ENCODE data around the gene OR2M5. TPM values are rescaled to one million over a fixed set of nuclear protein-coding genes. Genes with fewer than 3 reads are reported as not detected.

The OR2M5 gene
- total RNA-seq, 1 donor, result not detected

DNA sequence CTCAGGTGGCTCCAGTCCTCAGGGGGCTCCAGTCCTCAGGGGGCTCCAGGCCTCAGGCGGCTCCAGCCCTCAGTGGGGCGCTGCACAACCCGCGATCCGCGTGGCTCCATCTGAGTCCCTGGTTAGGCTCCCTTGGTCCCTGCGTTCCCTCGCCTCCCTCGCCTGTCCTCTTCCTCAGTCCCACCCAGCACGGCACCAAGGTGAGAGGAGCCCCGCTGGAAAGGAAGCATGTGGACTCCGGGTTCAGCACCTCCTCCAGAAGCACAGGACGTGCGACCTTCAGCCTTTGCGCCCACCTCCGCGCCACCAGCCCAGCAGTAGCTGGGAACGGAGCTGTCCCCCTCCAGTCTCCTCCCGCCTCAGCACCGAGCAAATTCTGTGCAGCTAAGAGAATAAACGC is 8.1 kb upstream of the OR2M5 start:
- no peak for DNase-seq (ENCODE audit: low read depth)
- no peak for TF ChIP-seq CTCF (IDR thresholded peaks at IDR 0.05; ENCODE audit: insufficient read depth, low read depth, low read length)
- no peak overlapping the region for H3K4me3 ChIP-seq (ENCODE audit: low read depth, low read length)

- TF ChIP-seq CTCF (IDR thresholded peaks at IDR 0.05; ENCODE audit: insufficient read depth, low read depth, low read length), result no peak
Measured at GRCh38 chr1:248140846-248141245, 4.1 kb upstream of the OR2M5 start.

DNA sequence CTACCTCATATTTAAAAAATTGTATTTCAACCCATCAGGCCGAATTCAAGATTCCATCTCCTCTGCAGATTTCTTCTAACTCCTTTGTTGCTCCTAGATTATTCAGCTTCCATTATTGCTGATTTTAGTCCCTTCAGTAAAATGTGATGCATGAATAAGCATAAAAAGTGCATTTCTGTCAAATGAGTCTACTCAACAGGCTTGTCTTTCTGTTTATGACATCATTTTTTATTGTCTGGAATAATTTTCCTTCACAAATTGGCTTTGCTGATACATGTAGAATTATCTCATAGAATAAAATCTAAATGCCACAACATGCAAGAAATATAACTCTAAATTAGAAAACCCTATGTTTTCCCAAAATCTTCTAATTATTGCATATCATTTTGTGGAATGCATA is 1.6 kb upstream of the OR2M5 start:
- DNase-seq (ENCODE audit: low read depth), result no peak
- TF ChIP-seq CTCF (IDR thresholded peaks at IDR 0.05; ENCODE audit: insufficient read depth, low read depth, low read length), result no peak
- H3K4me3 ChIP-seq (ENCODE audit: low read depth, low read length), result no peak overlapping the region

More at GRCh38 chr1:248140846-248141245, 4.1 kb upstream of the OR2M5 start:
- DNase-seq (ENCODE audit: low read depth), result no peak
- no peak overlapping the region for H3K4me3 ChIP-seq (ENCODE audit: low read depth, low read length)

DNA sequence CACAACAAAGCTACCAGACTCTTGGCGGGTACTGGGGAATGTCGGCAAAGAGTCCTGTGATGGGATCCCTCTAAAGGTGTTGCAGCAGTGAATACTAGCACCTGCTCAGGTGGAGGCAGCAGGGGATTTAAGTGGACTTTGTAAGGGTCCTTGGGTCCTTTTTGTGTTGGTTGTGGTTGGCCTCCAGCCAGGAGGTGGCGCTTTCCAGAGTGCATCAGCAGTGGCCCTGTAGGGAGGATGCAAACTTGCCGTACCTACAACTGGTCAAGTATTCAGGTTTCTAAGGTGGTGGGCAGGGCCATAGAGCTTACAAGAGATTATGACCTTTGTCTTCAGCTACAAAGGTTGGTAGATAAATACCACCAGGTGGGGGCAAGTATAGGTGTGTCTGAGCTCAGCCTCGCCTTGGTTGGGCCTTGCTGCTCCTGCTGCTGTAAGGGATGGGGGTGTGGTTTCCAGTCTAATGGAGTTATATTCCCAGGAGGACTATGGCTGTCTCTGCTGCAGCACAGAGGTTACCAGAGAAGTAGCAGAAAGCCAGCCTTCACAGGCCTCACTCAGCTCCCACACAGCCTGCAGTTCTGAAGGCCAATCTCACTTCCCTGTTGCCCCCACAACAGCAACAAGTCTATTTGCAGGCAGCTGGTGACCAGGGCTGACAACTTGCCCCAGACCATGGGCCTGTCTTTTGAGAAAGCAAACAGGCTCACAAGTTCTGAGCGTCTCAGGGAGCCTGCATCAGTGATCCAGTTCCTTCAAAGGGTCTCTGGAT is 7.3 kb downstream of the OR2M5 start:
- no peak overlapping the region for H3K4me3 ChIP-seq (ENCODE audit: low read depth, low read length)
- no peak for DNase-seq (ENCODE audit: low read depth)
- TF ChIP-seq CTCF (IDR thresholded peaks at IDR 0.05; ENCODE audit: insufficient read depth, low read depth, low read length), result no peak

GRCh38 chr1:248155927-248156326 is 11.0 kb downstream of the OR2M5 start:
- no peak overlapping the region for H3K4me3 ChIP-seq (ENCODE audit: low read depth, low read length)
- TF ChIP-seq CTCF (IDR thresholded peaks at IDR 0.05; ENCODE audit: insufficient read depth, low read depth, low read length), result no peak
- no peak for DNase-seq (ENCODE audit: low read depth)

GRCh38 chr1:248158758-248159157 is 13.8 kb downstream of the OR2M5 start:
- no peak for DNase-seq (ENCODE audit: low read depth)
- H3K4me3 ChIP-seq (ENCODE audit: low read depth, low read length), result no peak overlapping the region
- no peak for TF ChIP-seq CTCF (IDR thresholded peaks at IDR 0.05; ENCODE audit: insufficient read depth, low read depth, low read length)

- H3K4me3 ChIP-seq (ENCODE audit: low read depth, low read length), result no peak overlapping the region
- no peak for DNase-seq (ENCODE audit: low read depth)
- no peak for TF ChIP-seq CTCF (IDR thresholded peaks at IDR 0.05; ENCODE audit: insufficient read depth, low read depth, low read length)
Measured at GRCh38 chr1:248164031-248164430, 19.1 kb downstream of the OR2M5 start.

All from fibroblast of villous mesenchyme (primary cell).